SU-DHL-6 (cell line): ENCODE data around the gene SGPL1.

Experiments used
- H2AFZ ChIP-seq: fragments of 200-600 bp; sonication (generic); 2 replicates; pipeline ENCODE4 v1.6.1; 2014; ENCODE audit warnings: low read depth, mild to moderate bottlenecking, moderate library complexity, mixed read lengths, antibody characterized with exemption, low read length; ENCODE audit not compliant: severe bottlenecking
- H3F3A ChIP-seq: fragments of 200-600 bp; shearing (Covaris generic); 2 replicates; pipeline ENCODE4 v1.6.0; 2016; ENCODE audit warnings: antibody characterized with exemption, mild to moderate bottlenecking; ENCODE audit not compliant: insufficient read depth
- H3K27ac ChIP-seq: fragments of 200-600 bp; sonication (generic); 2 replicates; pipeline ENCODE4 v1.5.1; 2016; ENCODE audit warnings: low read depth, mild to moderate bottlenecking, low read length, moderate library complexity, mixed read lengths
- H3K27me3 ChIP-seq: fragments of 200-600 bp; sonication (generic), shearing (Covaris generic); 2 replicates; pipeline ENCODE4 v1.6.0; 2014; ENCODE audit warnings: mild to moderate bottlenecking, low read length
- H3K36me3 ChIP-seq: fragments of 200-600 bp; sonication (generic); 2 replicates; pipeline ENCODE4 v1.6.1; 2014; ENCODE audit warnings: mild to moderate bottlenecking, low read length, mixed read lengths
- H3K4me2 ChIP-seq: fragments of 300-600, 200-600 bp; shearing (Covaris generic), sonication (generic); 2 replicates; pipeline ENCODE4 v1.6.0; 2014; ENCODE audit warnings: low read length, low read depth, mild to moderate bottlenecking; ENCODE audit not compliant: poor library complexity, severe bottlenecking
- H3K4me3 ChIP-seq: fragments of 200-600 bp; sonication (generic); 2 replicates; pipeline ENCODE4 v1.5.1; 2014; ENCODE audit warnings: antibody characterized with exemption, low read length, mild to moderate bottlenecking, mixed read lengths; ENCODE audit not compliant: insufficient read depth, poor library complexity, severe bottlenecking
- H3K79me2 ChIP-seq: fragments of 200-600 bp; sonication (generic); 2 replicates; pipeline ENCODE4 v1.6.1; 2014; ENCODE audit warnings: mild to moderate bottlenecking, low read length, moderate library complexity; ENCODE audit not compliant: insufficient read depth
- H3K9ac ChIP-seq: fragments of 200-600 bp; sonication (generic); 2 replicates; pipeline ENCODE4 v1.7.0; 2014; ENCODE audit warnings: mild to moderate bottlenecking, low read length
- H3K9me2 ChIP-seq: fragments of 200-600 bp; sonication (generic); replicated peaks from 2 replicates; pipeline ENCODE4 v1.6.1; 2014; ENCODE audit warnings: low read length; ENCODE audit not compliant: insufficient read depth
- H3K9me3 ChIP-seq: fragments of 200-600 bp; sonication (generic); 2 replicates; pipeline ENCODE4 v1.6.1; 2014; ENCODE audit warnings: low read length, mixed read lengths; ENCODE audit not compliant: insufficient read depth
- H4K20me1 ChIP-seq: fragments of 200-600 bp; sonication (generic); 2 replicates; pipeline ENCODE4 v1.6.1; 2014; ENCODE audit warnings: low read depth, mild to moderate bottlenecking, antibody characterized with exemption, low read length, moderate library complexity, mixed read lengths
- EZH2phosphoT487 ChIP-seq: fragments of 200-600 bp; sonication (generic), shearing (Covaris generic); conservative IDR thresholded peaks from 2 replicates; pipeline ENCODE4 v1.6.1; 2018; ENCODE audit warnings: mild to moderate bottlenecking, antibody characterized with exemption, low read length, moderate library complexity, mixed read lengths
- TF ChIP-seq, protein P1 (sequence below): fragments of 200-600 bp; sonication (generic); IDR thresholded peaks from one replicate; pipeline ENCODE4 v1.5.1; 2017; ENCODE audit warnings: antibody characterized with exemption, mild to moderate bottlenecking, low read length, moderate library complexity; ENCODE audit not compliant: insufficient read depth, poor library complexity, severe bottlenecking

The SGPL1 gene

DNA sequence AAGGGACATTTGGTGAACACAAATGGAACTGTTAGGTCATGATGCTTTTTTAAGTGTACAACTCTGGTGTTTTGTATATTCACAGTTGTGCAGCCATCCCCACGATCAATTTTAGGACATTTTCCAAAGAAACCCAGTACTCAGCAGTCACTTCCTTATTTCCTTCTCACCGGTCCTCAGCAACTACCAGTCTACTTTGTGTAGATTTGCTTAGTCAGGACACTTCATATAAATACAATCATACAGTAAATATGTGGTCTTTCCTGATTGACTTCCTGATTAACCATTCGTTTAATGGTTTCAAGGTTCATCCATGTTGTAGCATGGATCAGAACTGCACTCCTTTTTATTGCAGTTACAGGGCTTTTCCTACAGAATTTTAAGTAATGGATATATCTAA lies 14.4 kb downstream of the SGPL1 start:
- Histone ChIP-seq H3K9ac (no peak overlapping the region), H3F3A (no peaks in the 10 kb centered on the region), H3K27ac (no peak overlapping the region), H3K9me2 (no peaks in the 10 kb centered on the region), H3K79me2 (0 out of 2 replicates have a peak, but pooled peaks cover 4% of the 10 kb centered on the region), H3K27me3 (no peaks in the 10 kb centered on the region), H3K4me3 (no peak overlapping the region), H3K4me2 (no peak overlapping the region), H4K20me1 (no peaks in the 10 kb centered on the region), H2AFZ (no peak overlapping the region), H3K9me3 (no peaks in the 10 kb centered on the region), H3K36me3 (no peaks in the 10 kb centered on the region)
- TF ChIP-seq EZH2phosphoT487, result no peak
- TF ChIP-seq, protein P1, sequence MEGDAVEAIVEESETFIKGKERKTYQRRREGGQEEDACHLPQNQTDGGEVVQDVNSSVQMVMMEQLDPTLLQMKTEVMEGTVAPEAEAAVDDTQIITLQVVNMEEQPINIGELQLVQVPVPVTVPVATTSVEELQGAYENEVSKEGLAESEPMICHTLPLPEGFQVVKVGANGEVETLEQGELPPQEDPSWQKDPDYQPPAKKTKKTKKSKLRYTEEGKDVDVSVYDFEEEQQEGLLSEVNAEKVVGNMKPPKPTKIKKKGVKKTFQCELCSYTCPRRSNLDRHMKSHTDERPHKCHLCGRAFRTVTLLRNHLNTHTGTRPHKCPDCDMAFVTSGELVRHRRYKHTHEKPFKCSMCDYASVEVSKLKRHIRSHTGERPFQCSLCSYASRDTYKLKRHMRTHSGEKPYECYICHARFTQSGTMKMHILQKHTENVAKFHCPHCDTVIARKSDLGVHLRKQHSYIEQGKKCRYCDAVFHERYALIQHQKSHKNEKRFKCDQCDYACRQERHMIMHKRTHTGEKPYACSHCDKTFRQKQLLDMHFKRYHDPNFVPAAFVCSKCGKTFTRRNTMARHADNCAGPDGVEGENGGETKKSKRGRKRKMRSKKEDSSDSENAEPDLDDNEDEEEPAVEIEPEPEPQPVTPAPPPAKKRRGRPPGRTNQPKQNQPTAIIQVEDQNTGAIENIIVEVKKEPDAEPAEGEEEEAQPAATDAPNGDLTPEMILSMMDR, result no peak

DNA sequence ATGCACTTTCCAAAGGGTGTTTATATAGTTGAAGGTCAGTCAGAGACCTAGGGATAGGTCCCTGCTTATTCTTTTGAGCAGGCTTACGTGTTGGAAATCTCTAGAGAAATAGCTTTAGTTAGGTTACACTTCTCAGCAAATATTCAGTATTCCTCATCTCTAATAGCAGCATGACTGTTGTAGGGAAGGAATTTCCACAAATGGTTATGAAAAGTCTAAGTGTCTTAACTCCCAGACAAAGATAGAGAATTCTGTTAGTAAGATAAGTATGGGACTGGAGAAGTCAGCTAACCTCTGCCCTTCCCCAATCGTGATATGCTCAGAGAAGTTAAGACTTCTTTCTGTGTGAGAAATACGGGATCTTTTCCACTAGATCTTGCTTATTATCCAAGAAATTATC lies 16.5 kb downstream of the SGPL1 start:
- Histone ChIP-seq H4K20me1 (no peaks in the 10 kb centered on the region), H3K27ac (no peak overlapping the region), H3K9ac (no peak overlapping the region), H3K27me3 (no peaks in the 10 kb centered on the region), H2AFZ (no peak overlapping the region), H3K79me2 (0 out of 2 replicates have a peak, but pooled peaks cover 4% of the 10 kb centered on the region), H3K9me2 (no peaks in the 10 kb centered on the region), H3K4me3 (no peak overlapping the region), H3K4me2 (no peak overlapping the region), H3K36me3 (peaks cover under 1% of the 10 kb centered on the region; the same call in 1 of the 2 replicates), H3K9me3 (no peaks in the 10 kb centered on the region), H3F3A (no peaks in the 10 kb centered on the region)
- TF ChIP-seq EZH2phosphoT487, result no peak
- TF ChIP-seq, protein P1, result no peak

DNA sequence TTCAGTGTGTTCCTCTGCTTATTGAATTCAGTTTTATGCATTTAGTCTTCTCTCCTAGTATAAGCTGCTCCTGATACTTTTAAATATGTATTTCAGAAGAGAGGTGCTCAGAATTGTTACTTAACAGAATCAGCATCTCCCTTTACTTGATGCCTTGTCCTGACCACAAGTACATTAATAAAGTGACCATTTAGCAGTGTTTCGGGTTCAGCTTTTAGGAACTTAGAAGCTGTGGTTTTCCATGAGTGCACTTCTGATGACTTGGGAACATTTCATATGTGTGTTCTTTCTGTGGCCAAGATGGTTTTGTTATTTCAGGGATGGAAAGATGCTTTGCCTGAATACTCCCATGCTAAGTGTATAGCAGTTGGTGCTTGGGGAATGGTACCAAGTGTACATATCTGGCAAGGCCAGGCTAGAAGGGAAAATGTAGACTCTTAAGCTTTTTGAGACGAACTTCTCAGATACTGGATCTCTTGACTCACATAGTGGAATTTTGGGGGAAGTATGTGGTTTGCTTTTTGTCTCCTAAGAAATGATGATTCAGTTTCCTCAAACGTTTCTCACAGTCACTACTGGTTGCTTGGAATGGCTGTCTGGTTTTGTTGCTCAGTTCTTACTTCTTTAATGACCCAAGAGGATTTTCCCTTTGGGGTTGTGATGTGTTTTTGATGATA lies 17.2 kb downstream of the SGPL1 start:
- H3K79me2 ChIP-seq, result 0 out of 2 replicates have a peak, but pooled peaks cover 4% of the 10 kb centered on the region
- no peaks in the 10 kb centered on the region for H4K20me1 ChIP-seq
- no peak overlapping the region for H3K9ac ChIP-seq
- peaks cover 5% of the 10 kb centered on the region; the same call in 1 of the 2 replicates for H3K9me3 ChIP-seq
- H3F3A ChIP-seq, result no peaks in the 10 kb centered on the region
- peaks cover 4% of the 10 kb centered on the region; the same call in 1 of the 2 replicates for H3K36me3 ChIP-seq
- TF ChIP-seq, protein P1, result no peak
- no peak overlapping the region for H3K4me3 ChIP-seq
- no peaks in the 10 kb centered on the region for H3K9me2 ChIP-seq
- H3K4me2 ChIP-seq, result no peak overlapping the region
- H3K27ac ChIP-seq, result no peak overlapping the region
- H3K27me3 ChIP-seq, result no peaks in the 10 kb centered on the region
- H2AFZ ChIP-seq, result no peak overlapping the region
